KOPT-K1 (cell line): ENCODE measurements around the gene SNX11.

Experiments used
- H3K27ac ChIP-seq: fragments of 200-600 bp; sonication (generic); 2 replicates; pipeline ENCODE4 v1.5.1; 2016; ENCODE audit warnings: antibody characterized with exemption, mild to moderate bottlenecking, low read depth, low read length; ENCODE audit not compliant: poor library complexity, severe bottlenecking
- H3K36me3 ChIP-seq: fragments of 200-600 bp; sonication (generic); 2 replicates; pipeline ENCODE4 v1.5.1; 2017; ENCODE audit warnings: antibody characterized with exemption, mild to moderate bottlenecking, low read length, moderate library complexity; ENCODE audit not compliant: insufficient read depth
- H3K9me3 ChIP-seq: fragments of 200-600 bp; sonication (generic); 2 replicates; pipeline ENCODE4 v1.5.1; 2017; ENCODE audit warnings: antibody characterized with exemption, low read length, mild to moderate bottlenecking; ENCODE audit not compliant: insufficient read depth, poor library complexity, severe bottlenecking

SNX11 gene

DNA sequence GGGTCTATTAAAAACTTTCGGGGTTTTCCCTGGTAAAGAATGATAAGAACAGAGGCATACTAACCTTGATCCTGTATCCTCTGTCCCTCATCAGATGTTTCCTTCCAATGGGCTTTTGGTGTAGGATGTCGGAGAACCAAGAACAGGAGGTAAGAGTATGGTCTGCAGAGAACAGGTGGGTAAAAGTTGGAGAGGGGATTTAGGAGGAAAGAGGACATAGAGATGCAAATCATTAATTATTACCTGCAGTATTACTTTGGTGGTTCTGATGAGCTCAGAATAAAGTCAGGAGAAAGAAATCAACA, 4.3 kb downstream of the SNX11 start:
- H3K36me3 ChIP-seq = peaks cover 26% of the 10 kb centered on the region
- H3K9me3 ChIP-seq = no peaks in the 10 kb centered on the region
- no peak overlapping the region for H3K27ac ChIP-seq

DNA sequence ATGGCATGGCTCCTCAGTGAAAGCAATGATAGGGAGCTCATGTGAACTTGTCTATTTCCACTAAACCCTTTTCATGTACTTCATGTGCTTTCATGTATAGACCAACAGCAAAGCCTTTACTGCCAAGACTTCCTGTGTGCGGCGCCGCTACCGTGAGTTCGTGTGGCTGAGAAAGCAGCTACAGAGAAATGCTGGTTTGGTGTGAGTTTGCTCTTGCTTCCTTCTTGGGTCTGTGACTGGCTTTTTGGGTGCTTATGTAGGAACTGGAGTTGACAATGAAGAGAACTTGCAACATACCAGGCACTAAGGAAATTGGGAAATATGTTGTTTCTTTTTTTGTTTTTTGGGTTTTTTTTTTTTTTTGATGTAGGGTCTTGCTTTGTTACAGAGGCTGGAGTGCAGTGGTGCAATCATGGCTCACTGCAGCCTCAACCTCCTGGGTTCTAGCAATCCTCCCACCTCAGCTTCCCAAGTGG, 5.7 kb downstream of the SNX11 start:
- peak overlapping the region; percentile 57 for H3K27ac ChIP-seq
- no peaks in the 10 kb centered on the region for H3K9me3 ChIP-seq
- H3K36me3 ChIP-seq = peaks cover 35% of the 10 kb centered on the region

DNA sequence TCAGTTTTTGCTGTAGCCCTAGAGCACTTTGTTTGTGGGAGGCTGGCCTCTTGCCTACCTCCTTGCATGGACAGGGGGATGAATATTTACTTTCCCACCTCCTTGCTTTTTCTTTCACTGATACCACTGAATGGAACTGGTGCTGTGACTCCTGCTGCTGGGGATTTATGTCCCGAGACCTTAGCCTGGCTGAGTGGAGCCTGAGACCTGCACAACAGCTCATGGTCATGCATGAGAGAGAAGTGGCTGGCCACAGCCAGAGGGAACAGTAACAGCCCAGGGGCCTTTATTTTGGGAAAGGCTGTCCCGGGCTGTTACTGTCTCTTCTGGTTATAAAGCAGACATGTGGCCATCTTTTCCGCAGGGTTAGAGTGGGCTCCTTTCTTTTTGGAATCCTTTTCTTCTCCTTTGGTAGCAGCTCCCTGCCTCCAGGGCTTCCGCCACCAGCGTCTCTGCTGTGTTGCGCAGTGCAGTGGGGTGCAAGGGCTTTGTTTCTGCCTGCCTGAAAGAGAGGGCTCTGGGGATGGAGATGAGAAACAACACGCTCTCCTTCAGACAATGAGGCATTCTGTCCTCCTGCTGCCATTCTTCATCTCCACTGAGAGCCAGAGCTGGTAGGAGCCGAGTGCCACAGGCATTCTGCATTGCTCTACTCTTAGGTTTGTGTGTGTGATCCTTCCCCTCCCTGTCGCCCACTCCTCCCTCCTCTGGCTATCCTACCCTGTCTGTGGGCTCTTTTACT, 14.5 kb downstream of the SNX11 start:
- Histone ChIP-seq H3K9me3 (no peaks in the 10 kb centered on the region), H3K27ac (no peak overlapping the region)

DNA sequence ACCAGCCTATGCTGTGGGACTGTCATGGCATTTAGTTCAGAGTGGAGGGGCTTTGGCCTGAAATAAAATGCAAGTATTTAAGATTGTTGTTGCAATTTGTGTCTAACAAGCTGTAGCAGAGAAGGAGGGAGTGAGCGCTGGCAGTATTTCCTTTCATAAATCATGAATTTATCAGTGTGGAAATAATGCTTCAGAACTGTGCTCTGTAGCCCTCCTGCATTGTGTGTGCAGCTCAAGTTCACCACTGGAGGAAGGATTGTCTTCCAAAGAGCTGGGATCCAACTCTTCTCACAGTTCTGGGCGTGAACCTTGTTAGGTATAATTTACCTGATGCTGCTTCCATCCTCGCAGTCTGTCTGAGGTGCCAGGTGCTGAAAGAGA, 15.1 kb downstream of the SNX11 start:
- Histone ChIP-seq H3K36me3 (peaks cover 66% of the 10 kb centered on the region), H3K9me3 (no peaks in the 10 kb centered on the region), H3K27ac (no peak overlapping the region)

More for the DNA sequence above, 14.5 kb downstream of the SNX11 start:
- H3K36me3 ChIP-seq = peaks cover 70% of the 10 kb centered on the region

DNA sequence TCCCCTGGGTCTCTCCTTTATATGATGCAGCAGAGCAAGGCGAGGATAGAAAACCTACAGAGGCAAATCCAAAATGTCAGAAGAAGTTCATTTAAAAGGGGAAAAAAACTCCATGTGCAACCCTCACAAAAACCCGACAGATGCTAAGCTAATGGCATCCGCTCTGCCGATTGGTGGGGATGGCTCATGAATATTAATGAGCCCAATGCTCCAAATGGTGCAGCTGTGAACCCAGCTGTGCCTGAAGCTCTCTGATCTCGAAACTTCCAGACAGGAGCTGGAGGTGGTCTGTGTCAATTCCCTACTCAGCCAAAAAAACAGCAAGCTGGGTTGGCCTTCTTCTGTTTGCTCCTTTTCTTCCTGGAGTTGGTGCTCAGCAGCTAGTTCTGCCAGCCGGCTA, 15.5 kb downstream of the SNX11 start:
- Histone ChIP-seq H3K9me3 (no peaks in the 10 kb centered on the region), H3K36me3 (peaks cover 61% of the 10 kb centered on the region), H3K27ac (no peak overlapping the region)

DNA sequence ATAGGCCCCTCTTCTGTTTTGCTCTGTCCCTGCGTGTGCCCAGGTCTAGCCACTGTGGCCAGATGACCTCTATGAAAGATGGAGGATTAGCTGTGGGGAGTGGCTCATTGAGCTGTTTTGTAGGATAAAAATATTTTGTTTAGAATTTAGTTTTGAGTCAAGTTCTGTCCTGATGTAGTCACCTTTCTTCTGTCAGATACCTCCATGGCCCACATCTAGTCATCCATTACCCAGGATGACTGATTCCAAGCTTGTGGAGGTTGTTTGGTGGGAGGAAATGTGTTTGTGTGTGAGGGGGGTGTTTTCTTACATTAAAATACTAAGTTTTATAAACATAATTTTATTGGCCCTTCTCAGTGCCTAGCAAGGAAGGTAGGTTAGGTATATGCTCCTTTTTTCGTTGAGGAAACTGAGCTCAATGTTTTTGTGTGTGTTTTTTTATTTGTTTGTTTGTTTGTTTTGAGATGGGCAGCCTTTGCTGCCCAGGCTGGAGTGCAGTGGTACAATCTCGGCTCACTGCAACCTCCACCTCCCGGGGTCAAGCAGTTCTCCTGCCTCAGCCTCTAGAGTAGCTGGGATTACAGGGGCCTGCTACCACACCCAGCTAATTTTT, 16.3 kb downstream of the SNX11 start:
- Histone ChIP-seq H3K36me3 (peaks cover 54% of the 10 kb centered on the region), H3K27ac (no peak overlapping the region), H3K9me3 (no peaks in the 10 kb centered on the region)

DNA sequence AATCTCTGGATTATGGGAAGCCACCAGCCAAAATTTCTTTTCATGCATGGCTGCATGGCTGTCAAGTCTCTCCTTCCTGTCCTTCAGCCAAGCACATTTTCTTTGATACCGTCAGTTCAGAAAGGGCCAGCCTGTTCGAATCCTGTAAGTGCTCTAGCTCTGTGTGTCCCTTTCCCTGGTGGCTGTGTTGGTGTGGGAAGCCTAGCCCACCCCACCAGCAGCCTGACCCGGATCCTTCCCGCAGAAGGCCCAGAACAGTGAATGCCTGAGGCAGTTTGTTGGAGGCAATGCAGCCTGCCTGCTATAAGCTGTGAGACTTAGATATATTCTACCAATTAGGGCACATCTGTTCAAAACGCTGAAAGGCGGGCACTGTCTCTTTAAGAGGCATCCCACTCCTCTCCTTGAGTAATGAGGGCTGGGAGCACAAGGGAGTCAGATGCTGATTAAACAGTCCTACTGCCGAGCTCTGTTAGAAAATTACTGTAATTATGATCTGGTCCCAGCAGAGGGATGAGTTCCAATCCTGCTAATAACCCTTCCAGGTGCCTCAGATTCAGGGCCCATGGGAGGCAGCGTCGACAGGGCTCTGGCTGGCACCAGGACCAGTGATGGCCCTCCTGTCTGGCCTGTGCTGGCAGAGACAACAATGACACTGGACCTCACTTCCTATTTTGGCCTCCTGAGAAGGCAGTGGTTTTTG, 18.4 kb downstream of the SNX11 start:
- Histone ChIP-seq H3K27ac (no peak overlapping the region), H3K36me3 (peaks cover 41% of the 10 kb centered on the region), H3K9me3 (no peaks in the 10 kb centered on the region)

DNA sequence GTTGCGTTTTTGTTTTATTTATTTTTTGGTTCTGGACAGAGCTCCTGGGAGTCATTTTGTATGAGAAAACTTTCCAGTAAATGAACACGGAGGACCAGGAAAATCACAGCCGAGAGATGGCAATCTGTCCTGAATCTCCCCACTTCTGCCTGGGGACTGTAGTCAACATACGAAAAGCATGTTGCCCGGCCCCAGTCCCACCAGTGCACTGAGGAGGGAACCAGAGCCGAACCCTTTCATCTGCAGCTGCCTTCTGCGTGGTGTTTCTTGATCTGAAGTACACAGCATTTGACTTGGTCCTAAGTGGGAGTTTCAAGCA, 18.9 kb downstream of the SNX11 start:
- H3K27ac ChIP-seq = no peak overlapping the region

DNA sequence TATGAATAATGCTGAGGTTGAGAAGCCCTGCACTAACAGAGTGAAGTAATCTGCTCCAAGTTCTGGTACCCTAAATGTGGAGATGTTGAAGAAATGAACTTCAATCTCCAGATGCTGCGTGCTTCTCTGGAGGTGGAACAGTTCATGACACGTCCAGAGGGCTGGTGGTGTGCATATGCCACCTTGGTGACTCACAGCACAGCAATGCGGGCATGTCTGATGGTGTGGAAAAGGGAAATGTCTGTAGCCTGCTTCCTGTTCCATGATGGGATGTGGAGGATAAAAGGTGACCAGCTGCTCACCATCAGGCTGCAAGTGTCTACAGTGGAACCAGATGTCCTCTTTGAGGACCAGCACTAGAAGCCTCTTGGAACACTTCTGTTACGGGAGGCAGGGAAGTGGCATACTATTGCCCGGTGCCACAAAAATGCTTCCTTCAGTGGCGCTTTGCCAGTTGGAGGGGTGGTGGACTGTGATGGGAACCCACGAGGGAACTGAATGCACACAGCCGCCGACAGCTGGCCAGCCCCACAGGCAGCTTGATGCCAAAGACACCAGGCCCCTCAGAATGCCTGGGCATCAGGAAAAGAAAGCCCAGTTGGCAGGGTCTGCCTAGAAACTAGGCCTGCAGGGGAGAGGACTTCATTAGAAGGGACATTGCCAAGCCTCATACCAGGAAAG, 19.9 kb downstream of the SNX11 start:
- Histone ChIP-seq H3K27ac (no peak overlapping the region), H3K9me3 (no peaks in the 10 kb centered on the region), H3K36me3 (peaks cover 30% of the 10 kb centered on the region)

More for the DNA sequence above, 18.9 kb downstream of the SNX11 start:
- Histone ChIP-seq H3K36me3 (peaks cover 36% of the 10 kb centered on the region), H3K9me3 (no peaks in the 10 kb centered on the region)

DNA sequence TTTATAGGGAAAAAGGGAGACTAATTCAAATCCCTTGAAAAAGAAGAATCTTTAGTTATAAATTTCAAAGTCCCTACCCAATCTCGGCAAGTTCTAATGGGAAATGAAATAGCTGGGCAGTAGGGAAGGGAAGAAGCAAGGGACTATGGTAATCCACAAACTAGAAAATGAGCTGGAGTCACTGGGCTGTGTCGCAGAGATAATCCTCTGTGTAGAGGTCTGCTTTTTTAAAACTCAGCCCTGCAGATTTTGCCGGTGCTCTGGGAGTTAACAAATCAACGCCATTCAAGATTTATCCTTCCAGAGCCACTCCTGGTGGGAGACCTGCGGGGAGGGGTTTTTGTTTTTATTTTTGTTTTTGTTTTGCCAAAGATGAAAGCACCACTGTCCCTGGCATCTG, 20.8 kb downstream of the SNX11 start:
- no peaks in the 10 kb centered on the region for H3K9me3 ChIP-seq
- H3K27ac ChIP-seq = no peak overlapping the region
- H3K36me3 ChIP-seq = peaks cover 21% of the 10 kb centered on the region

DNA sequence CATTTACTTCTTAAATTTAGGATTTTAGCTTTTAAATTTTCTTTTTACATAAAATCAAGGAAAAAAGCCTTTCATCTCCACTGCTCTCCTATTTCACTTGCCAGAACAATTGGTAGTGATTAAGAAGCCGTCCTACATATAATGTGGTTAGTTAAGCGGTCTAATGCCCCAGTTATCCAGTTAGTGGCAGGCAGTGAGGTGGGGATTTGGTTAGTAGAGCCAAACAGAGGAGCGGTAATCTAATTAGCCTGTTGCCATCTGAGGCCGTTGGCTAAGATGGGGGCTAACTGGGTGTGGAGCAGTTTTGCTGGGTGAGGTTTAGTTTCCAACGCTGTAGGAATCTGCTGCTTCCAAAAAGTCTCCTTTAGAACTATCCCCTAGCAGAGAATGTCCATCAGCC, 22.4 kb downstream of the SNX11 start:
- no peaks in the 10 kb centered on the region for H3K9me3 ChIP-seq
- H3K36me3 ChIP-seq = peaks cover 17% of the 10 kb centered on the region; the same call in 1 of the 2 replicates
- no peak overlapping the region for H3K27ac ChIP-seq

DNA sequence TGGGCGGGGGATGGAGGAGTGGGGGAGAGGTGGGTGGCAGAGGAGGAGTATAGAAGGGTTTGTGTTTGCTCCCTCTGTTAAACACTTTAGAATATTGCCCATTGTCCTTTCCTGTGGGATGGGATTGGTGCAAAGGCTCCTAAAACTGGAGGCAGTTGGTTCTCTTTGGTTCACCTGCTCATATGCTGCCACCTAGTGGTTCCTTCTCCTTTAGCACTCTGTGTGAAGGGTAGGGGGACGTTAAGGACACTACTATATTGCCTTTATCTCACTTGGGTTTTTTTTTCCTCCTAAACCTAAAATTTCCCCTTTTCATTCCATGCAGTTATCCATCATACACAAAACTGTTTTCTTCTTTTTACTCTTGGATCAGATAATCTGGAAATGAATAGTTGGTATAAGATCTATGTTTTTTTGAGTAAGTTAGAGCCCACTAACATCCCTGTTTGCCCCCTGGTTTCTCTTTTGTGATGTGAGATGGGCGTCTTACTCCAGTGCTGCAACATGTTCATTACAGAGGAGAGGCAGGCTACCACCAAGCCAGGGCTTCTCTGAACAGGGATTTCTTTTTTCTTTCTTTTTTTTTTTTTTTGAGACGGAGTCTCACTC, 23.8 kb downstream of the SNX11 start:
- no peaks in the 10 kb centered on the region for H3K9me3 ChIP-seq
- peaks cover 5% of the 10 kb centered on the region; the same call in 1 of the 2 replicates for H3K36me3 ChIP-seq
- H3K27ac ChIP-seq = no peak overlapping the region

DNA sequence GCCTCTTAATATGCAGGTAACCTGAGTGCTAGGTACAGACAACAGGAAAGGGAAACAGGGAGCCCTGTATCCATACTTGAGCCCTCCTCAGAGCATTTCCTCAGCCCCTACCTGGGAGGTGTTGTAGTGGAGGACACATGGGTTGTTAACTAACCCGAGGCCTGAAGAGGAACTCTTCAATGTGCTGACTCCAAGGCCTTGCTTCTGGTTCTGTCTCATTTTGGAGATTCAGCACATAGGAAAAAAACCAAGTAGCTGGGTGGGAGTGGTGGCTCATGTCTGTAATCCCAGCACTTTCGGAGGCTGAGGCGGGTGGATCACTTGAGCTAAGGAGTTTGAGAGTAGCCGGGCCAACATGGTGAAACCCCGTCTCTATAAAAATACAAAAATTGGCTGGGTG, 24.8 kb downstream of the SNX11 start:
- H3K36me3 ChIP-seq = peaks cover 10% of the 10 kb centered on the region; the same call in 1 of the 2 replicates
- no peaks in the 10 kb centered on the region for H3K9me3 ChIP-seq
- no peak overlapping the region for H3K27ac ChIP-seq

DNA sequence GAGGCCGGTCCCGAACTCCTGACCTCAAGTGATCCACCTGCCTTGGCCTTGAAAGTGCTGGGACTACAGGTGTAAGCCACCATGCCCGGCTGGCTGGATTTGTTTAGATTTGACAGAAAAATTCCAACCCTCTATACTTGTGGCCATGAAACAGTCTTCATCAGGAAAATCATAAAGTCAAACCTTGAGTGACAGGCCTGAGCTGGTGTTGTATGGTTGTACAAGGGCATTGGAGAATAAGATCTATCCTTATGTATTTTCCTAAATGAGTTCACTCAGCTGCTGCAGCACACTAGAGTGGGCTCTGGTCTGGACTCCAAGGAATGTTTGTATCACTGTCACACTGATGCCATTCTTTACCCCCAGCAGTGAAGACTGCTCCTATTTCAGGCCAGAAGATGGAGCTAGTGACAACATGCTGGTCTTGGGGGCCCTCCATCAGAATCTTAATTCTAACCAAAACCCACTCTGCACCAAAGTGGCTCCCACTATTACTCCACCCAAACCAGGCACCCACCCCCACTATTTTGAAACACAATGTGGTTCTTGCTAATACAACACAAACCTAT, 27.4 kb downstream of the SNX11 start:
- Histone ChIP-seq H3K9me3 (no peaks in the 10 kb centered on the region), H3K27ac (no peak overlapping the region), H3K36me3 (peaks cover 16% of the 10 kb centered on the region; the same call in 1 of the 2 replicates)
